Frontal cortex (tissue), 4 donors: ENCODE measurements around the gene CORO1C. TPM values are rescaled to one million over a fixed set of nuclear protein-coding genes. Genes with fewer than 3 reads are reported as not detected.
"Not testable (repeated sequence)": the region's sequence is repeated elsewhere in the genome, so short reads cannot be mapped to it uniquely, and the experiment has no call there.

Experiments used
- DNase-seq, 2 donors: peaks; one replicate each; pipeline ENCODE4 v3.0.0; 2012; ENCODE audit warnings: low spot score in 2 of 2
- FAIRE-seq: peaks from 2 replicates; lab custom pipeline; 2012; peaks lifted over from hg19 to GRCh38; lab: Jason Lieb, UNC
- total RNA-seq: library from RNA; depleted of rRNA; stranded (reverse); fragments of >200 nt; gene quantifications from one replicate; pipeline ENCODE4 v1.2.3, GENCODE V29; 2014
- donor health status: control.
- donor health status: control.
- donor health status: control.

The CORO1C gene
- total RNA-seq, 1 donor from 2014 or later = 171 TPM

GRCh38 chr12:108658115-108658514 lies 73.2 kb downstream of the CORO1C start:
- DNase-seq, FAIRE-seq: not testable (repeated sequence)

GRCh38 chr12:108657130-108657745 lies 74.1 kb downstream of the CORO1C start:
- no peak for DNase-seq
- FAIRE-seq = no peak

- not testable (repeated sequence) for DNase-seq, FAIRE-seq
Observed at GRCh38 chr12:108656247-108656646, 75.1 kb downstream of the CORO1C start.

GRCh38 chr12:108655812-108656175 lies 75.5 kb downstream of the CORO1C start:
- DNase-seq, FAIRE-seq: not testable (repeated sequence)

GRCh38 chr12:108654622-108655021 lies 76.7 kb downstream of the CORO1C start:
- DNase-seq, FAIRE-seq: not testable (repeated sequence)

- no peak for DNase-seq
- no peak for FAIRE-seq
Observed at GRCh38 chr12:108653922-108654321, 77.4 kb downstream of the CORO1C start.

- DNase-seq = no peak
- FAIRE-seq = no peak
Observed at GRCh38 chr12:108653082-108653516, 78.2 kb downstream of the CORO1C start.

- FAIRE-seq = no peak
Observed at GRCh38 chr12:108650083-108650482, 81.2 kb downstream of the CORO1C start.

GRCh38 chr12:108649669-108650068 lies 81.6 kb downstream of the CORO1C start:
- DNase-seq (no peak), FAIRE-seq (no peak)

More at GRCh38 chr12:108650083-108650482, 81.2 kb downstream of the CORO1C start:
- no peak for DNase-seq

- FAIRE-seq (no peak), DNase-seq (no peak)
Observed at GRCh38 chr12:108649126-108649525, 82.2 kb downstream of the CORO1C start.

- DNase-seq = no peak
- FAIRE-seq = no peak
Observed at GRCh38 chr12:108648371-108648770, 82.9 kb downstream of the CORO1C start.

- no peak for FAIRE-seq
Observed at GRCh38 chr12:108647585-108648287, 83.6 kb downstream of the CORO1C start.

GRCh38 chr12:108646600-108647579 lies 84.4 kb downstream of the CORO1C start:
- DNase-seq = no peak

More at GRCh38 chr12:108647585-108648287, 83.6 kb downstream of the CORO1C start:
- no peak for DNase-seq

GRCh38 chr12:108645686-108646599 lies 85.4 kb downstream of the CORO1C start:
- FAIRE-seq (no peak), DNase-seq (no peak)

More at GRCh38 chr12:108646600-108647579, 84.4 kb downstream of the CORO1C start:
- no peak for FAIRE-seq

GRCh38 chr12:108644811-108645120 lies 86.6 kb downstream of the CORO1C start:
- FAIRE-seq = no peak
- no peak for DNase-seq

- DNase-seq (peak in 1 of 2 donors; percentile 55), FAIRE-seq (no peak)
Observed at GRCh38 chr12:108643941-108644810, 87.1 kb downstream of the CORO1C start.

- FAIRE-seq (no peak), DNase-seq (no peak)
Observed at GRCh38 chr12:108642899-108643654, 88.2 kb downstream of the CORO1C start.
